ENCODE results near the gene LRP3. TPM values are rescaled to one million over a fixed set of nuclear protein-coding genes. Genes with fewer than 3 reads are reported as not detected.

LRP3 gene
- total and polyA plus RNA-seq, 2 donors (not counting 1 experiment from before 2014, with no cell fraction given) = 0.10 TPM; not detected in 1

- CTCF ChIA-PET = interaction anchor here (0.7 to 14.9 kb wide), 4 partner anchors 10 to 174 kb away, joined by 3 to 211 read pairs (median 6); no protein-coding TSS in a partner anchor
- H3K4me1 ChIP-seq (ENCODE audit: control insufficient read depth in 2 of 2, insufficient read depth in 2 of 2, low read length in 2 of 2) = no peaks in the 10 kb centered on the region
- no peak overlapping the region for H3K4me3 ChIP-seq (ENCODE audit: control extremely low read depth in 1 of 5, extremely low read depth in 1 of 5, insufficient read depth in 1 of 5, low read depth in 2 of 5, low read length in 4 of 5)
- Mint-ChIP-seq H3K9me3 (ENCODE audit: insufficient read depth) (no peaks in the 10 kb centered on the region), H3K27ac (no peak overlapping the region), H3K27me3 (peaks cover 11% of the 10 kb centered on the region), H3K4me1 (no peaks in the 10 kb centered on the region), H3K4me3 (no peak overlapping the region)
- H2AFZ ChIP-seq (ENCODE audit: insufficient read depth, low read depth, low read length, poor library complexity, severe bottlenecking) = no peak overlapping the region
- H3K4me2 ChIP-seq (replicated peaks; ENCODE audit: low read depth, low read length, poor library complexity, severe bottlenecking) = no peak overlapping the region
- H3K36me3 ChIP-seq (replicated peaks in 1 of 2; ENCODE audit: control extremely low read depth in 1 of 2, control insufficient read depth in 1 of 2, extremely low read depth in 1 of 2, insufficient read depth in 2 of 2, low read length in 1 of 2) = no peaks in the 10 kb centered on the region
- no peak for DNase-seq
- peaks cover 0 to 3% (median 0%) of the 10 kb centered on the region in 4 experiments for H3K27me3 ChIP-seq (replicated peaks in 1 of 4; ENCODE audit: control extremely low read depth in 1 of 4, control insufficient read depth in 3 of 4, insufficient read depth in 4 of 4, low read length in 3 of 4)
- TF ChIP-seq EZH2 (IDR thresholded peaks at IDR 0.05; ENCODE audit: borderline replicate concordance, insufficient read depth, low read depth, low read length, poor library complexity, severe bottlenecking) = no peak
- peak; percentile 39 for TF ChIP-seq CTCF (IDR thresholded peaks at IDR 0.05)
- no peak for ATAC-seq (ENCODE audit: low read depth)
- H3K27ac ChIP-seq (ENCODE audit: low read length in 2 of 2) = no peak overlapping the region
- H3K79me2 ChIP-seq (ENCODE audit: control insufficient read depth, insufficient read depth, low read length) = no peaks in the 10 kb centered on the region
- peaks cover 0 to 19% (median 8%) of the 10 kb centered on the region in 3 donors for H3K9me3 ChIP-seq (ENCODE audit: control extremely low read depth in 1 of 3, control insufficient read depth in 2 of 3, insufficient read depth in 1 of 3, low read length in 2 of 3)
- H4K20me1 ChIP-seq (ENCODE audit: control insufficient read depth, insufficient read depth, low read length, poor library complexity, severe bottlenecking) = no peaks in the 10 kb centered on the region
- H3K9ac ChIP-seq (ENCODE audit: low read length) = no peak overlapping the region
- 83% methylated on average over 7 of the region's 7 CpGs for WGBS (ENCODE audit: insufficient coverage)
- POLR2A ChIA-PET = no interaction called here
- intact Hi-C loops (cut with micrococcal nuclease) = no loop called here
These were observed 52.0 kb downstream of the LRP3 start for GRCh38 chr19:33245948-33246708.

Data from B cell (primary cell).